ENCODE data around the gene IQCK. TPM values are rescaled to one million over a fixed set of nuclear protein-coding genes. Genes with fewer than 3 reads are reported as not detected.

Gene IQCK
- total RNA-seq, 6 donors from 2014 or later = 9.3 to 50.3 (median 18.3) TPM

GRCh38 chr16:19833581-19833980 is 115.5 kb downstream of the IQCK start:
- H3K4me3 ChIP-seq = no peak overlapping the region
- WGBS, 2 donors = 93 to 97% methylated on average over 5 of the region's 5 CpGs
- no peak for TF ChIP-seq POLR2A (IDR thresholded peaks at IDR 0.05)
- TF ChIP-seq POLR2AphosphoS5 (IDR thresholded peaks at IDR 0.05) = no peak
- TF ChIP-seq, protein P1, sequence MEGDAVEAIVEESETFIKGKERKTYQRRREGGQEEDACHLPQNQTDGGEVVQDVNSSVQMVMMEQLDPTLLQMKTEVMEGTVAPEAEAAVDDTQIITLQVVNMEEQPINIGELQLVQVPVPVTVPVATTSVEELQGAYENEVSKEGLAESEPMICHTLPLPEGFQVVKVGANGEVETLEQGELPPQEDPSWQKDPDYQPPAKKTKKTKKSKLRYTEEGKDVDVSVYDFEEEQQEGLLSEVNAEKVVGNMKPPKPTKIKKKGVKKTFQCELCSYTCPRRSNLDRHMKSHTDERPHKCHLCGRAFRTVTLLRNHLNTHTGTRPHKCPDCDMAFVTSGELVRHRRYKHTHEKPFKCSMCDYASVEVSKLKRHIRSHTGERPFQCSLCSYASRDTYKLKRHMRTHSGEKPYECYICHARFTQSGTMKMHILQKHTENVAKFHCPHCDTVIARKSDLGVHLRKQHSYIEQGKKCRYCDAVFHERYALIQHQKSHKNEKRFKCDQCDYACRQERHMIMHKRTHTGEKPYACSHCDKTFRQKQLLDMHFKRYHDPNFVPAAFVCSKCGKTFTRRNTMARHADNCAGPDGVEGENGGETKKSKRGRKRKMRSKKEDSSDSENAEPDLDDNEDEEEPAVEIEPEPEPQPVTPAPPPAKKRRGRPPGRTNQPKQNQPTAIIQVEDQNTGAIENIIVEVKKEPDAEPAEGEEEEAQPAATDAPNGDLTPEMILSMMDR (IDR thresholded peaks at IDR 0.05) = no peak
- TF ChIP-seq EP300 (IDR thresholded peaks at IDR 0.05) = no peak
- DNase-seq = no peak
- ATAC-seq (ENCODE audit: low FRiP score in 2 of 2) = no peak
- H3K4me1 ChIP-seq = no peaks in the 10 kb centered on the region
- no peak overlapping the region for H3K27ac ChIP-seq
- no peaks in the 10 kb centered on the region for H3K9me3 ChIP-seq
- H3K27me3 ChIP-seq = no peaks in the 10 kb centered on the region
- no peaks in the 10 kb centered on the region for H3K36me3 ChIP-seq

DNA sequence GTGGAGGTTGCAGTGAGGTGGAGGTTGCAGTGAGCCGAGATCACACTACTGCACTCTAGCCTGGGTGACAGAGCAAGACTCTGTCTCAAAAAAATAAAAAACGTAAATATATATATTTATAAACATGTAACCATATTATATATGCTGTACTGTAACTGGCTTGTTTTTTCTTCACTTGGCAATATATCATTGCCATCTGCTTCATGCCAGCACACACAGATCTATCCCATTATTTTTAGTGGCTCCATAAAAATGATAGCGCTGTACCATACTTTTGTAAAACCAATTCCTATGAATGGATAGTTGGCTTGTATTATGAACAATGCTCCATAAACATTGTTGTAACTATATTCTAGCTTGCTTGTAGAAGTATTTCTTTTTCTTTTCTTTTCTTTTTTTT is 117.1 kb downstream of the IQCK start:
- Histone ChIP-seq H3K27me3 (no peaks in the 10 kb centered on the region), H3K4me3 (no peak overlapping the region), H3K9me3 (no peaks in the 10 kb centered on the region), H3K27ac (no peak overlapping the region), H3K36me3 (no peaks in the 10 kb centered on the region), H3K4me1 (no peaks in the 10 kb centered on the region)
- TF ChIP-seq POLR2A (IDR thresholded peaks at IDR 0.05) (no peak), POLR2AphosphoS5 (IDR thresholded peaks at IDR 0.05) (no peak), EP300 (IDR thresholded peaks at IDR 0.05) (no peak)
- TF ChIP-seq, protein P1 (IDR thresholded peaks at IDR 0.05) = no peak
- DNase-seq = no peak
- WGBS, 2 donors = 97 to 99% methylated on average over 3 of the region's 3 CpGs
- no peak for ATAC-seq (ENCODE audit: low FRiP score in 2 of 2)

DNA sequence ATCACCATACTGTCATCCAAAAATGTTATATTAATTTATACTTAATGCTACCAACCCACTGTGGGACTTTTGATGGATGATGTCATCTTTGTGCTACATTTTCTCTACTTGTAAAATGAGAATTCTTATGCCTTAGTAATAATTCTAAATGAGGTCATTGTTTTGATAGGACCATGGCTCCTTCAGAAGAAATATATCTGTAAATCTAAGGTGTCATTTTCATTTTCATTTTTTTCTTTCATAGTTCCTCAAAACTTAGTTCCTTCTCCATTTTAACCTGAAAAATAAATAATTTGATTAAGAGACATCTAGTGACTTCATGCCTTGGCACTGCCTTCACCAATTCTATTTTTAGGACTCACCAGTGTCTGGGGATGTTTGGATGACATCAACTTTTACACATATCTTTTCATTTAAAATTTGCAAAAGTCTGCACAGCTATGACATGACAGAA is 117.9 kb downstream of the IQCK start:
- H3K4me3 ChIP-seq = no peak overlapping the region
- DNase-seq (no peak), ATAC-seq (ENCODE audit: low FRiP score in 2 of 2) (peak in 1 of 2 donors; percentile 67)
- H3K4me1 ChIP-seq = no peaks in the 10 kb centered on the region
- no peaks in the 10 kb centered on the region for H3K27me3 ChIP-seq
- H3K36me3 ChIP-seq = no peaks in the 10 kb centered on the region
- TF ChIP-seq EP300 (IDR thresholded peaks at IDR 0.05) = no peak
- TF ChIP-seq, protein P1 (IDR thresholded peaks at IDR 0.05) = no peak
- TF ChIP-seq POLR2A (IDR thresholded peaks at IDR 0.05) = no peak
- TF ChIP-seq POLR2AphosphoS5 (IDR thresholded peaks at IDR 0.05) = no peak
- H3K9me3 ChIP-seq = no peaks in the 10 kb centered on the region
- H3K27ac ChIP-seq = no peak overlapping the region

GRCh38 chr16:19837331-19837980 is 119.4 kb downstream of the IQCK start:
- Histone ChIP-seq H3K4me1 (no peaks in the 10 kb centered on the region), H3K27me3 (no peaks in the 10 kb centered on the region), H3K27ac (no peak overlapping the region), H3K36me3 (no peaks in the 10 kb centered on the region), H3K4me3 (no peak overlapping the region), H3K9me3 (no peaks in the 10 kb centered on the region)
- no peak for DNase-seq
- TF ChIP-seq POLR2A (IDR thresholded peaks at IDR 0.05) (no peak), POLR2AphosphoS5 (IDR thresholded peaks at IDR 0.05) (no peak), EP300 (IDR thresholded peaks at IDR 0.05) (no peak)
- TF ChIP-seq, protein P1 (IDR thresholded peaks at IDR 0.05) = no peak
- ATAC-seq (ENCODE audit: low FRiP score in 2 of 2) = no peak
- WGBS, 2 donors = 87 to 93% methylated on average over 6 of the region's 6 CpGs

Measured in upper lobe of left lung (tissue), 6 donors.